Small intestine (tissue), 7 donors: ENCODE measurements around the gene KY. TPM values are rescaled to one million over a fixed set of nuclear protein-coding genes. Genes with fewer than 3 reads are reported as not detected.

Source experiments
- DNase-seq, 2 donors: peaks; one replicate each; pipeline versions ENCODE4 v3.0.0 to v3.0.0-alpha.2; 2013
- FAIRE-seq: peaks from 2 replicates; lab custom pipeline; 2012; peaks lifted over from hg19 to GRCh38; lab: Jason Lieb, UNC
- H3K27ac ChIP-seq, 3 donors: one replicate each; pipeline ENCODE4 v1.5.1; 2013; ENCODE audit warnings: low read length in 2 of 3, mild to moderate bottlenecking in 2 of 3, control low read depth in 1 of 3, inconsistent platforms in 1 of 3, low read depth in 1 of 3, moderate library complexity in 1 of 3
- H3K27me3 ChIP-seq, 3 donors: one replicate each; pipeline ENCODE4 v1.6.1; 2013; ENCODE audit warnings: low read length in 3 of 3, inconsistent platforms in 1 of 3; ENCODE audit not compliant: control insufficient read depth in 3 of 3, insufficient read depth in 3 of 3
- H3K36me3 ChIP-seq, 3 donors: one replicate each; pipeline ENCODE4 v1.6.1; 2013; ENCODE audit warnings: low read length in 3 of 3, inconsistent platforms in 1 of 3, low read depth in 1 of 3, mild to moderate bottlenecking in 1 of 3, moderate library complexity in 1 of 3; ENCODE audit not compliant: control insufficient read depth in 3 of 3, insufficient read depth in 2 of 3
- H3K4me1 ChIP-seq, 3 donors: one replicate each; pipeline ENCODE4 v1.6.1; 2013; ENCODE audit warnings: low read length in 2 of 3, inconsistent platforms in 1 of 3, low read depth in 1 of 3, mild to moderate bottlenecking in 1 of 3, moderate library complexity in 1 of 3; ENCODE audit not compliant: control insufficient read depth in 3 of 3, insufficient read depth in 2 of 3
- H3K4me3 ChIP-seq, 3 donors: one replicate each; pipeline ENCODE4 v1.5.1; 2013; ENCODE audit warnings: low read length in 3 of 3, control low read depth in 1 of 3, inconsistent platforms in 1 of 3, low read depth in 1 of 3, mild to moderate bottlenecking in 1 of 3, moderate library complexity in 1 of 3
- H3K9me3 ChIP-seq, 2 donors: one replicate each; pipeline ENCODE4 v1.6.1; 2013; ENCODE audit warnings: low read depth in 1 of 2, low read length in 1 of 2; ENCODE audit not compliant: control insufficient read depth in 2 of 2, insufficient read depth in 1 of 2
- WGBS, 3 donors: extraction: QIAGEN DNeasy Blood & Tissue Kit; methylation state at CpG; one replicate each; pipeline ENCODE4 v1.1.7; 2013; 5-methylcytosine and 5-hydroxymethylcytosine counted together
- polyA plus RNA-seq, 4 donors: library from polyadenylated mRNA; stranded (reverse) in 3 of 4; unstranded in 1 of 4; fragments of 200-250 nt in 3 of 4; fragments of 120-200 nt in 1 of 4; gene quantifications; one replicate each; pipeline versions ENCODE4 v1.2.1 to v1.2.3, GENCODE V29; 2013
- donor health status: healthy with polysubstance abuse.
- donor health status: control.
- donor health status: control.
- donor health status: Bipolar disorder and iron deficiency.
- donor health status: healthy.

KY gene
- polyA plus RNA-seq, 4 donors = 0.48 to 0.55 TPM; not detected in 2

DNA sequence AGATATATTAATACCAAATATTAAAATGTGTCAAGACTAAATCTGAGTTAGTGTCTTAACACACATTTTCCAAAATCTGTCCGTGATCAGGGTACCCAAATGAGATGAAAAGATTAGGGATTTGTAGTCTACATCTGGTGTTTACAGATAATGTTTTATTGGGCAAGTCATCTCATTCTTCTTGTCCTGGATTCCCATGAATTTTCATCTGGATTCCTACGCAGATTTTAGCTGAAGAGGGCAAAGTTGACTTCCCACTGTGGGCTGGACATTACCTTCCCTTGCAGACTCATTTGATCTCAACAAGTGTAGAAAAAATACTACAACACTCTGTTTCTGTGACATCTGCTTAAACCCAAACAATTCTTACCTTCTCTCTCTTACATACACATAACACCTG lies 85.8 kb downstream of the KY start:
- WGBS, 3 donors = 91 to 96% (median 92%) methylated on average over 2 of the region's 2 CpGs
- FAIRE-seq = no peak

DNA sequence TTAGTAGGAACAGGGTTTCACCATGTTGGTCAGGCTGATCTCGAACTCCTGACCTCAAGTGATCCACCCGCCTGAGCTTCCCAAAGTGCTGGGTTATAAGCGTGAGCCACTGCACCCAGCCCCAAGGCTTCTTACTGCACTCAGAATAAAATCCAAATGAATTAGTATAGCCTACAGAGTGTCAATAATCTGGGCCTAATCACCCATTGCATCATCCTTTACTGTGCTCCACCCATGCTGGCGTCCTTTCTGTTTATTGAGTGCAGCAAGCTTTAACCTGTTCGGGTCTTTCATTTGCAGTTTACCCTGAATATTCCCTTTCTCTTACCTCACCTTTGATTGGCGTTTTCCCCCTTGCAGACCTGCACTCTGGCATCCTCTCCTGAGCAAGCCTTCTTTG lies 87.2 kb downstream of the KY start:
- 60 to 87% (median 80%) methylated on average over 6 of the region's 6 CpGs for WGBS, 3 donors
- Histone ChIP-seq H3K9me3 (peaks cover 0 to 6% of the 10 kb centered on the region in 2 donors), H3K27ac (no peak overlapping the region), H3K27me3 (no peaks in the 10 kb centered on the region), H3K4me3 (no peak overlapping the region), H3K36me3 (peaks cover 0 to 13% (median 5%) of the 10 kb centered on the region in 3 donors), H3K4me1 (no peaks in the 10 kb centered on the region)
- FAIRE-seq (no peak), DNase-seq (peak; percentile 14 to 34)

More for the DNA sequence above, 85.8 kb downstream of the KY start:
- peaks cover 0 to 19% of the 10 kb centered on the region in 2 donors for H3K9me3 ChIP-seq
- H3K27ac ChIP-seq = no peak overlapping the region
- no peaks in the 10 kb centered on the region for H3K4me1 ChIP-seq
- no peak overlapping the region for H3K4me3 ChIP-seq
- H3K27me3 ChIP-seq = no peaks in the 10 kb centered on the region
- DNase-seq = no peak
- peaks cover 0 to 7% (median 5%) of the 10 kb centered on the region in 3 donors for H3K36me3 ChIP-seq

GRCh38 chr3:134562055-134562454 lies 88.8 kb downstream of the KY start:
- Histone ChIP-seq H3K27me3 (no peaks in the 10 kb centered on the region), H3K36me3 (peaks cover 0 to 13% (median 5%) of the 10 kb centered on the region in 3 donors), H3K4me3 (no peak overlapping the region), H3K9me3 (no peaks in the 10 kb centered on the region), H3K27ac (no peak overlapping the region), H3K4me1 (no peaks in the 10 kb centered on the region)
- DNase-seq (no peak), FAIRE-seq (no peak)
- WGBS, 3 donors = 93 to 96% (median 95%) methylated on average over 4 of the region's 4 CpGs

GRCh38 chr3:134559591-134559990 lies 91.2 kb downstream of the KY start:
- no peak overlapping the region for H3K27ac ChIP-seq
- no peaks in the 10 kb centered on the region for H3K9me3 ChIP-seq
- no peak for FAIRE-seq
- DNase-seq = no peak
- H3K27me3 ChIP-seq = no peaks in the 10 kb centered on the region
- no peak overlapping the region for H3K4me3 ChIP-seq
- WGBS, 3 donors = 94 to 100% (median 97%) methylated on average over 3 of the region's 3 CpGs
- no peaks in the 10 kb centered on the region for H3K4me1 ChIP-seq
- H3K36me3 ChIP-seq = peaks cover 0 to 13% (median 5%) of the 10 kb centered on the region in 3 donors

Other genes with a start within 250 kb of the KY start
- 10 to 100 TPM; 45.6 to 72.7 (median 65.8) TPM for gene ANAPC13, start 165.0 kb downstream of the KY start, polyA plus RNA-seq
- 10 to 100 TPM; 10.3 to 27.0 (median 13.9) TPM for gene CEP63, start 165.0 kb downstream of the KY start, polyA plus RNA-seq
- 1 to 10 TPM in 1 of 4 donors, under 1 TPM in 1, not detected in 2; 0.65 to 1.0 TPM for gene EPHB1, start 144.2 kb upstream of the KY start, polyA plus RNA-seq